SK-N-SH treated with all-trans-retinoic acid at 6 μM for 48 hours (cell line): Measurements from ENCODE around the gene ZSCAN5B.

ENCODE experiments used
- ATAC-seq: fragments of 200-7000 bp; cut with Tn5 transposase; 3 replicates; pipeline ENCODE4 v1.9.1; 2020; ENCODE audit warnings: mild to moderate bottlenecking, moderate library complexity
- BACH2 ChIP-seq: fragments of 250-450 bp; sonication (Bioruptor Pico); IDR thresholded peaks from 2 replicates; pipeline ENCODE4 v1.9.0; 2021; ENCODE audit warnings: mild to moderate bottlenecking, borderline replicate concordance
- CSDC2 ChIP-seq: fragments of 250-450 bp; sonication (Bioruptor Pico); IDR thresholded peaks from 2 replicates; pipeline ENCODE4 v1.5.0; 2020; ENCODE audit warnings: mild to moderate bottlenecking, moderate library complexity
- GLIS3 ChIP-seq: fragments of 250-450 bp; sonication (Bioruptor Pico); IDR thresholded peaks from 2 replicates; pipeline ENCODE4 v1.5.0; 2020; ENCODE audit warnings: mild to moderate bottlenecking, moderate library complexity
- ISL1 ChIP-seq: fragments of 250-450 bp; sonication (Bioruptor Pico); IDR thresholded peaks from 2 replicates; pipeline ENCODE4 v2.1.2; 2022; ENCODE audit warnings: mild to moderate bottlenecking, moderate library complexity
- OSR1 ChIP-seq: fragments of 250-450 bp; sonication (Bioruptor Pico); IDR thresholded peaks from 2 replicates; pipeline ENCODE4 v1.8.0; 2022; ENCODE audit warnings: moderate library complexity, mild to moderate bottlenecking, inconsistent platforms
- PATZ1 ChIP-seq: fragments of 250-450 bp; sonication (Bioruptor Pico); IDR thresholded peaks from 2 replicates; pipeline ENCODE4 v1.8.0; 2020; ENCODE audit warnings: mild to moderate bottlenecking, moderate library complexity, borderline replicate concordance
- PPARA ChIP-seq: fragments of 250-450 bp; sonication (Bioruptor Pico); IDR thresholded peaks from 2 replicates; pipeline ENCODE4 v1.5.0; 2020; ENCODE audit warnings: mild to moderate bottlenecking, borderline replicate concordance
- RARB ChIP-seq: fragments of 250-450 bp; sonication (Bioruptor Pico); IDR thresholded peaks from 2 replicates; pipeline ENCODE4 v1.8.0; 2021; ENCODE audit warnings: mild to moderate bottlenecking, moderate library complexity
- TCF4 ChIP-seq: fragments of 250-450 bp; sonication (Bioruptor Pico); IDR thresholded peaks from 2 replicates; pipeline ENCODE4 v1.8.0; 2021; ENCODE audit warnings: mild to moderate bottlenecking, moderate library complexity, borderline replicate concordance
- TOX ChIP-seq: fragments of 250-450 bp; sonication (Bioruptor Pico); IDR thresholded peaks from 2 replicates; pipeline ENCODE4 v1.8.0; 2021; ENCODE audit warnings: mild to moderate bottlenecking, moderate library complexity, borderline replicate concordance
- TSHZ2 ChIP-seq: fragments of 250-450 bp; sonication (Bioruptor Pico); IDR thresholded peaks from 2 replicates; pipeline ENCODE4 v1.5.0; 2020; ENCODE audit warnings: mild to moderate bottlenecking, moderate library complexity
- ZC3H10 ChIP-seq: fragments of 250-450 bp; sonication (Bioruptor Pico); IDR thresholded peaks from 2 replicates; pipeline ENCODE4 v1.5.1; 2021; ENCODE audit warnings: mild to moderate bottlenecking, moderate library complexity
- ZFP30 ChIP-seq: fragments of 450-650 bp; formaldehyde crosslinking; IDR thresholded peaks from 2 replicates; pipeline ENCODE4 v1.5.0; 2022; ENCODE audit warnings: mild to moderate bottlenecking, moderate library complexity
- ZNF565 ChIP-seq: fragments of 450-650 bp; formaldehyde crosslinking; conservative IDR thresholded peaks from 2 replicates; pipeline ENCODE4 v1.5.0; 2020; ENCODE audit warnings: low read depth, mild to moderate bottlenecking, moderate library complexity
- ZNF70 ChIP-seq: fragments of 450-650 bp; formaldehyde crosslinking; IDR thresholded peaks from 2 replicates; pipeline ENCODE4 v1.5.0; 2020; ENCODE audit warnings: mild to moderate bottlenecking, moderate library complexity
- ZNF8 ChIP-seq: fragments of 450-650 bp; formaldehyde crosslinking; IDR thresholded peaks from 2 replicates; pipeline ENCODE4 v1.5.0; 2020; ENCODE audit warnings: mild to moderate bottlenecking, moderate library complexity
- TF ChIP-seq, protein P1 (sequence below): fragments of 250-450 bp; sonication (Bioruptor Pico); IDR thresholded peaks from 2 replicates; pipeline ENCODE4 v1.8.0; 2021; ENCODE audit warnings: low read depth, mild to moderate bottlenecking, moderate library complexity, borderline replicate concordance
- TF ChIP-seq, protein P2 (sequence below): fragments of 250-450 bp; sonication (Bioruptor Pico); IDR thresholded peaks from 2 replicates; pipeline ENCODE4 v1.5.1; 2020; ENCODE audit warnings: low read depth, mild to moderate bottlenecking, moderate library complexity

Gene ZSCAN5B

DNA sequence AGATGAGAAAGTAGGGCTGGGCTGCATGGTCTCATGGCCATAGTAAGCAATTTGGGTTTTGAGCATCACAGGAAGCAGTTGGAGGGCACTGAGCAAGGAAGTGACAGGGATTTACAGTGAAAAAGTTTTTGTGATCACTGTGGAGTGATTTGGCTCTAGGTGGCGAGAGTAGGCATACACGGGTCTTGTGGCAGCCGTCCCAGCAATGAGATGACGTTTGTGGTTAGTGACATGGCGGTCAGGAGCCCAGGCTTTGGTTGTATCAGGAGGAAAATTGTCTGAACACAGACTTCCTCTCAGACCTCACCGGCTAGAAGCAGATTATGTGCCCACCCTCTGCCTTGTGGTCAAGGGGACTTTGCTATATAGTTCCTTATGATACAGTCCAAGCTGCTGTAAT lies 53.2 kb downstream of the ZSCAN5B start:
- no peak for ATAC-seq
- TF ChIP-seq GLIS3 (CRISPR knock-in tag) (no peak), BACH2 (CRISPR knock-in tag) (no peak), TOX (CRISPR knock-in tag) (no peak), PPARA (CRISPR knock-in tag) (no peak), PATZ1 (CRISPR knock-in tag) (no peak), ZNF8 (no peak), ZNF70 (no peak), OSR1 (no peak)
- TF ChIP-seq, protein P1, sequence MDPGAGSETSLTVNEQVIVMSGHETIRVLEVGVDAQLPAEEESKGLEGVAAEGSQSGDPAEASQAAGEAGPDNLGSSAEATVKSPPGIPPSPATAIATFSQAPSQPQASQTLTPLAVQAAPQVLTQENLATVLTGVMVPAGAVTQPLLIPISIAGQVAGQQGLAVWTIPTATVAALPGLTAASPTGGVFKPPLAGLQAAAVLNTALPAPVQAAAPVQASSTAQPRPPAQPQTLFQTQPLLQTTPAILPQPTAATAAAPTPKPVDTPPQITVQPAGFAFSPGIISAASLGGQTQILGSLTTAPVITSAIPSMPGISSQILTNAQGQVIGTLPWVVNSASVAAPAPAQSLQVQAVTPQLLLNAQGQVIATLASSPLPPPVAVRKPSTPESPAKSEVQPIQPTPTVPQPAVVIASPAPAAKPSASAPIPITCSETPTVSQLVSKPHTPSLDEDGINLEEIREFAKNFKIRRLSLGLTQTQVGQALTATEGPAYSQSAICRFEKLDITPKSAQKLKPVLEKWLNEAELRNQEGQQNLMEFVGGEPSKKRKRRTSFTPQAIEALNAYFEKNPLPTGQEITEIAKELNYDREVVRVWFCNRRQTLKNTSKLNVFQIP: no peak

DNA sequence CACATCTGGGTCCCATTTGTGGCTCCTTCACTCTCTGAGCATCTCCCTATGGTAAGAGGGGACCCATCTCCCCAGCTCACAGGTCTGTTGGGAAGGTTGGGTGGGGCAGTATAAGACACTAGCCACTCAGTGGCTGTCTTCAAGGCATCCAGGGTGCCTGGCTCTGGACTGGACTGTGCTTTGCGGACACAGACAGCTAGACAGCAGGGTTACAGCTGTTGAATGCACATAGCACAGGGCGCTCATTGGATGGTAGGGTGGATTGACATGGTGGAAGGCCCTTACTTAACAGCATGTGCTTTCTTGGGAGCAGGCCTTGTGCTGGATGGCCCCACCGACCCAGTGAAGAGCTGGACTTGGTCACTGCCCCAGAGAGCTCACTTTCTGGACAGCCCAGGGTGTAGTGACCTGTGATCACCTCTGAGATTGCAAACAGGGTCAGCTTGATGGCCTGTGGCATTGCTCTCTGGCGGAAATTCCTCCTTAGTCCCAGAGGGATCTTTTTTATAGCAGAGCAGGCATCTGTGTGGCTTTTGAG lies 54.6 kb downstream of the ZSCAN5B start:
- ATAC-seq: no peak

DNA sequence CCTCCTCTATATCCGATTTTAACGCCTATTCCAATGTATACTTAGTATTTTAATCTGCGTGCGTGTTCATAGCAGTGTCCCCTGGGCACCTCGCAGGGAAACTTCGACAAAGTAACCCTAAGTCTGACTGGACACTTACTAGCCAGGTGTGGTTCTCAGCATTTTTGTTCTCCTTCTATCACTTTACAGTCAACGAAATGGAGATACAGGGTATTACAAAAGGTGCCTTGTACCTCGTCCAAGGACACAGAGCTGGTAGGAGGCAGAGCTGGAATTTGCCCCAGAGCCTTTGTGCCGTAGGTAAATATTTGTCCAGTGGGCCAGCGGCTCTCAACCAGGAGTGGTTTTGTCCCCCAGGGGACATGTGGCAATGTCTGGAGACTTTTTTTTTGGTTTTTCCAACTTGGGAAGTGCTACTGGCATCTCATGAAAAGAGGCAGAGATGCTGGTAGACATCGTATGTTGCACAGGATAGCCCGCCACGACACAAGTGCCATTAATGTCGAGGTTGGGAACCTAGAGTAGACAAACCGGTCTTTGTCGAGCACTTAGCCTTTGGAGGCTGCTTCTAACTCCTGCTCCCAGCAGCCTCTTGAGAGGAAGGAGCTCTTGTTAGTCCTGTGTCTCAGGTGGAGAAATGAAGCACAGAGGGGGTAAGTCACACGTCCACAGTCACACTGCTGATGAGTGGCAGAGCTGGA lies 55.3 kb downstream of the ZSCAN5B start:
- ATAC-seq: no peak
- TF ChIP-seq, protein P1: no peak
- no peak for TF ChIP-seq ISL1
- no peak for TF ChIP-seq PPARA (CRISPR knock-in tag)
- TF ChIP-seq ZNF8: no peak
- TF ChIP-seq ZC3H10 (CRISPR knock-in tag): no peak

More for the DNA sequence above, 54.6 kb downstream of the ZSCAN5B start:
- no peak for TF ChIP-seq ISL1
- TF ChIP-seq, protein P2, sequence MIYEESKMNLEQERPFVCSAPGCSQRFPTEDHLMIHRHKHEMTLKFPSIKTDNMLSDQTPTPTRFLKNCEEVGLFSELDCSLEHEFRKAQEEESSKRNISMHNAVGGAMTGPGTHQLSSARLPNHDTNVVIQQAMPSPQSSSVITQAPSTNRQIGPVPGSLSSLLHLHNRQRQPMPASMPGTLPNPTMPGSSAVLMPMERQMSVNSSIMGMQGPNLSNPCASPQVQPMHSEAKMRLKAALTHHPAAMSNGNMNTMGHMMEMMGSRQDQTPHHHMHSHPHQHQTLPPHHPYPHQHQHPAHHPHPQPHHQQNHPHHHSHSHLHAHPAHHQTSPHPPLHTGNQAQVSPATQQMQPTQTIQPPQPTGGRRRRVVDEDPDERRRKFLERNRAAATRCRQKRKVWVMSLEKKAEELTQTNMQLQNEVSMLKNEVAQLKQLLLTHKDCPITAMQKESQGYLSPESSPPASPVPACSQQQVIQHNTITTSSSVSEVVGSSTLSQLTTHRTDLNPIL (CRISPR knock-in tag): no peak

DNA sequence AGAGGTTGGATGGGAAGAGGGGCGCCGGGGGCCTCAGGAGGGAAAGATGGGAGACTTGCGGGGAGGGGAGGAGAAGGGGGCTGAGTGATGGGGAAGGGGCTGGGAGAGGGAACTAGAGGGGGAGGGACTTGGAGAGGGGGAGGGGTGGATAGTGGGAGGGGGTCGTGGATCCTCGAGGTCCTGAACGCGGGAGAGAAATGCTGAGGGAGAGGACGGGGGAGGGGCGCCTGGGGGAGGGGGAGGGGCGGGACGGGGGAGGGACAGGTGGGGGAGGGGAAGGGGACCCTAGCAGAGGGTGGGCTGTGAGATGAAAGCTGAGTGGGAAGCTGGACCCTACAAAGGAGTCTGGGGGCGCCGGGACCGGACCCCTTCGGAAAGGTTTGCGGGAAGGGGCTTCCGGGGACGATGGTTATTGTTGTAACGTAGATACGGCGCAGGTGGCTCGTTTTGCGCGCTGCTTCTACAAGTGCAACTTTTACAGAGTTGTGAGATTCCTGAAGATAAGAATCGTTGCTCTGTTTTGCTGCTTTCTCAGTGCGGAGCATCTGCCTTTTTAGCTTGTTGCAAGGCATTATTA lies 56.1 kb downstream of the ZSCAN5B start:
- ATAC-seq: no peak
- no peak for TF ChIP-seq TCF4 (CRISPR knock-in tag)
- TF ChIP-seq CSDC2 (CRISPR knock-in tag): no peak
- no peak for TF ChIP-seq ZNF70
- no peak for TF ChIP-seq TOX (CRISPR knock-in tag)
- TF ChIP-seq TSHZ2: no peak
- no peak for TF ChIP-seq ZFP30 (CRISPR knock-in tag)
- TF ChIP-seq ZNF565 (CRISPR knock-in tag): no peak
- TF ChIP-seq RARB (CRISPR knock-in tag): no peak
- no peak for TF ChIP-seq PPARA (CRISPR knock-in tag)
